IPS DF 4.7 (cell line): ENCODE measurements around the gene FAM240A.
"Not testable (repeated sequence)": the region's sequence is repeated elsewhere in the genome, so short reads cannot be mapped to it uniquely, and the experiment has no call there.

Experiments
- DNase-seq: peaks from one replicate; pipeline ENCODE4 v3.0.0-alpha.2; 2013; ENCODE audit warnings: low spot score; ENCODE audit errors: extremely low read depth

The FAM240A gene

GRCh38 chr3:46612324-46612723, at the start of gene FAM240A:
Gene FAM240A, plus strand, starts transcription at chr3:46612525. Its CDS starts 159 bp downstream, at chr3:46612684.
- DNase-seq: no peak

GRCh38 chr3:46564190-46565021, 47.9 kb upstream of the FAM240A start:
- DNase-seq: no peak

DNA sequence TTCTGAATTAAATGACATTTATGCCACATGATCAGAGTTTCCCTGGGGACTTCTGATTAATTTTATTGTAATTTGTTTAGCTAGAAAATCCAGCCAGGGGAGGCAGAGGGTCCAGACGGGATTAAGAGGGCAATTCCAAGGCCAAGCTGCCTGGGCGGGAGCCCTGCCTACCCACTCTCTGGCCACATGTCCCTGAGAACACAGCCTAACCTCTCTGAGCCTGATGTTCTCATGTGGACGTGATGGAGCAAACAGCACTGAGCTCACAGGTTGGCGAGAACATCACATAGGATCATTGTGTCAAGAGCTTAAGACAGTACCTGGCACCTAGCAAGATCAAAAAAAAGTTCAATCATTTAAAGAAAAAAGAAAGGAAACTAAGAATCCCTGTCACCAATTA, 47.2 kb upstream of the FAM240A start:
- DNase-seq: no peak

- no peak for DNase-seq
Observed at GRCh38 chr3:46565607-46566039, 46.7 kb upstream of the FAM240A start.

DNA sequence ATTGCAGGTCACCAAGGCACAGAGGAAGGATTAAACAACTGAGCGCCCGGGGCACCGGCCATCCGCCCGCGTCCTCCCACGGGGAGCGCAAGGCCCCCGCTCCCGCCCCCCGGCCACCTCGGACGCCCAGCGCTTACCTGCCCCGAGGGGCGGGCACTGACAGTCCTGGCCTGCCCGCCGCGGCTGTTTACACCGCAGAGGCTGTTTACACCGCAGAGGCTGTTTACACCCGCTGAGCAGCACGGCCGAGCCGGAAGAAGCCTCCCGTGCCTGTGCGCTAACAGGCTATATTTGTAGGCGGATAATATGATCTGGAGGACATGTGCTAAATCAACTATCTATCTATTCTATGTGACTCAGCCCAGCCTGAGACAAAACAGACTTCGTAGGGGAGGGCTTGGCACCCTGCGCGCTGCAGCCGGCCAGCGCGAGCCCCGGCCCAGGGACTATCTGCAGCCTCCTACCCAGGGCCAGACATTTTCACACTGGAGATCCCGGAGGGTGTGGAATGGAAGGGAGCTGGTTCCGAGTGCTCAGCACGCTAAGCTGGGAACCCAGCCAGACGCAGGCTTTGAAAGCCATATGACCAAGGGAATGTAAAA, 46.2 kb upstream of the FAM240A start, which contains the start of gene LRRC2:
Gene LRRC2 (minus strand): TSS at position 263 of the 602 bp plus-strand sequence. CDS start 14,711 bp downstream, outside the sequence.
- no peak for DNase-seq

DNA sequence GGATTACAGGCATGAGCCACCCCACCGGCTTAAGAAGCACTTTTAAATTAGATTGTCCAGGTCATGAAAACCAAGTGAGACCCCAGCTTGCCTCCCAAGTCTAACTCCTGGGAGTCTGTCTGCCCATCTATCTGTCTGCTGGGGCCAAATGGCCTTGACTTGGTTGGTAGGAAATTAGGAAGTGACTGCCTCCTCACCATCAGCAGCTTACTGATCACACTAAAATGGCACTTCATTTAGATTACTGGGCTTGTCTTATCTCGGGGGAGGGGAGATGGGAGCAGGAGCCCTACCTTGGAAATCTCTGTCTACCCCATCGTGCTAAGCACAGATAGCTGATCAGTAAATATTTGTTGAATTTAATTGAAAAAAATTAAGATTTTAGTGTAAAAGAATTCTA, 40.6 kb upstream of the FAM240A start:
- DNase-seq: no peak

GRCh38 chr3:46573701-46574100, 38.6 kb upstream of the FAM240A start:
- DNase-seq: no peak

DNA sequence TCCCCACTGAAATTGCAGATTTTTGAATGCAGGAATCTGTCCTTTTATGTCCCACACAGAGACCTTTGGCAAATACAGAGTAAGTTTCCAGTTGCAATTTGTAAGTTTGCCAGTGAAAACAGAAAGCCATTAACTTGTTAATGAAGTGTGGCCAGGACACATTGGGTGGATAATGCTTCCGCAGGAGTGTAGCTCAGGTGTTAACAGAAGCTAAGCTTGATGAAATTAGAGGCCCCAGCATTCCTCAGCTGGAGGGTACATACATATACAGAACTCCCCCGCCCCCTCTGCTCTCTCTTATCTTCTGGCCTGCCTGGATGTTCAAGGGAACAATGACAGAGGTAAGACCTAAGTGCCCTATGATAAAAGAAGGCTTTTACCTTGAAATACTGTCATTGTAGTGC, 38.1 kb upstream of the FAM240A start:
- DNase-seq: no peak

GRCh38 chr3:46574881-46575576, 37.3 kb upstream of the FAM240A start:
- no peak for DNase-seq

DNA sequence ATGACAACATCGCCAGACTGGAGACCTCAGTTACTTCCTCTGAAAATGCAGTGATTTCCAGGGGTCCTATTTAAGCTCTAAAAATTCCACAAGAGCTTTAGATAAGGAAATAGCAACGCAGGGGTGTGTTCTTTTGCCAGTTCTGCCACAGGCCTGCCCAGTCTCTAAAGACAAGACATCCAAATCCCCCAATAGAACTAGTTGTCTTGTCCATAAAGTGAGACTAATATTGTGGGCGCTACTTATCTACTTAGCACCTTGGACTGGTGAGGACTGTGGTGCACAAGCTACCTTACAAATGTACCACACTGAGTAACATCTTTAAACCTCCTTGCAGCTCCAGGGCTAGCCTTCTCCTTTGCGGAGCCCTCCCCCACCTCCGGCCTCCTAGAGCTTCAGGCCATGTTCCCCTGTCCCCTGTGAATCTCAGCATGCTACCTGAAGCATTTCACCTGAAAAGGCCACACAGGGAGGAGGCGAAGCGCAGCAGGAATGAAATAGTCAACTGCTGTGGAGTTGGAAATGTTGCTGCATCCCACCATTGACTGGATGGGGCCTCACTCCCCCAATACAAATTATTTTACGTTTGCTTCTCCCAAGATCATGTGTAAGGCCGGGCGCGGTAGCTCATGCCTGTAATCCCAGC, 36.6 kb upstream of the FAM240A start:
- no peak for DNase-seq

DNA sequence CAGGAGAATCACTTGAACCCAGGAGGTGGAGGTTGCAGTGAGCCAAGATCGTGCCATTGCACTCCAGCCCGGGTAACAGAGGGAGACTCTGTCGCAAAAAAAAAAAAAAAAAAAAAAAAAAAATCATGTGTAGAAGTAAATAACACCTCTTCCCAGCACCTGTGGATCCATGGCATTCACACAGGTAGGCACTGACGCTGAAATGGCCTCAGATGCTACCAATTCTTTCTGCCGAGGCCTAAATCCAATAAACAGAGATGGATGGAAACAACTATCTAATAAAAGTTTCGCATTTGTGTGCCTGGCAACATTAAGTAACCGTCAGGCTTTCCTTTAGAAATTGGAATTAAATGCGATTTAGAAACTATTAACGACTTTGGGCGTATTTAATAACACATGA, 35.9 kb upstream of the FAM240A start:
- no peak for DNase-seq

DNA sequence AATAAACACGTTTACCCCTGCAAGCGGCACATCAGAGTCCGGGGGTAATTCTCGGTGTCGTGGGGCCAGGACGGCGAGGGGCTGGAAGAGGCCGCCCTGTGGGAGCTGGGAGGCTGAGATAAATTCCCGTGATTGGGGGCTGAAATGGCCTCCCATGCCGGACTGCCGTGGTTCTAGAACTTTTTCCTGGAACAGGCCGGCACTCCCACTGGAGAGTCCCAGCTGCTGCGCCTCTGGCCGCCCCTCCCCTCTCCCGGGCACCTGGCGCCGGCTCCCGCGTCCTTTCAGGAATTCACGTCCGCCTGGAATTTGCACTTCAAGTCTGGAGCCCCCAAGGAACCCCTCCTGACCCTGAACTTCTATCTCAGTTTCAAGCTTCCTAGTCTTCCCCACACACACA, 35.4 kb upstream of the FAM240A start:
- DNase-seq: no peak

DNA sequence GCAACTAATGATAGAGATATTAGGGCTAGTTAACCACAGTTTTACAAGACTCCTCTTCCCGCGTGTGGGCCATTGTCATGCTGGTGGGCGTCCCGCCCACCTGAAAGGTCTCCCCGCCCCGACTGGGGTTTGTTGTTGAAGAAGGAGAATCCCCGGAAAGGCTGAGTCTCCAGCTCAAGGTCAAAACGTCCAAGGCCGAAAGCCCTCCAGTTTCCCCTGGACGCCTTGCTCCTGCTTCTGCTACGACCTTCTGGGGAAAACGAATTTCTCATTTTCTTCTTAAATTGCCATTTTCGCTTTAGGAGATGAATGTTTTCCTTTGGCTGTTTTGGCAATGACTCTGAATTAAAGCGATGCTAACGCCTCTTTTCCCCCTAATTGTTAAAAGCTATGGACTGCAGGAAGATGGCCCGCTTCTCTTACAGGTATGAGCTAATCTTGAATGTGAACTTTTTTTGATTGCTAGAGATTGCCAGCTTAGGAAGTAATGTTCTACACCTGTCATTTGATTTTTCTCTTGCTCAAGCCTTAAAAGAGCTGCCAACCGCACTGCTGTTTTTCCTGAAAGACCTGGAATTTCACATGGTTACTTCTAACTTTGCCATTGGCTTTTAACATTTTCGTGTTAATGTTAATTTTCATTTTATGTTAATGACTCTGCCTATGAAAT, 34.6 kb upstream of the FAM240A start:
- not testable (repeated sequence) for DNase-seq

GRCh38 chr3:46578973-46579755, 33.2 kb upstream of the FAM240A start:
- no peak for DNase-seq

DNA sequence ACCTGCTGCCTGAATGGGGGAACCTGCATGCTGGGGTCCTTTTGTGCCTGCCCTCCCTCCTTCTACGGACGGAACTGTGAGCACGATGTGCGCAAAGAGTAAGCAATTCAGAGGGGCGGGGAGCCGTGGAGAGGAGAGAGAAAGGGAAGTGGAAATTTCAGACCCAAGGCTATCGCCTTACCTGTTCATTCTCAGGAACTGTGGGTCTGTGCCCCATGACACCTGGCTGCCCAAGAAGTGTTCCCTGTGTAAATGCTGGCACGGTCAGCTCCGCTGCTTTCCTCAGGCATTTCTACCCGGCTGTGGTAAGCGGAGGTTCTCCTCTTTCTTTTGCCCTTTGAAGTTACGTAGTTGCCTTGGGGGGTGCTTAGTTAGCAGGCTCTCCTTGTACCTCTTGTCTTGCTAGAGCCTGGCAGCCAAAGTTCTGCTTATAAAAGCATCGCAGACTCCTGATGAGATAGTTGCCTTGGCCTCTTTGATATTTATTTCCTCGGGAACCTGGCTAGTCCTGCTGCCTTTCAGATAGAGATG, 32.5 kb upstream of the FAM240A start:
- DNase-seq: no peak

DNA sequence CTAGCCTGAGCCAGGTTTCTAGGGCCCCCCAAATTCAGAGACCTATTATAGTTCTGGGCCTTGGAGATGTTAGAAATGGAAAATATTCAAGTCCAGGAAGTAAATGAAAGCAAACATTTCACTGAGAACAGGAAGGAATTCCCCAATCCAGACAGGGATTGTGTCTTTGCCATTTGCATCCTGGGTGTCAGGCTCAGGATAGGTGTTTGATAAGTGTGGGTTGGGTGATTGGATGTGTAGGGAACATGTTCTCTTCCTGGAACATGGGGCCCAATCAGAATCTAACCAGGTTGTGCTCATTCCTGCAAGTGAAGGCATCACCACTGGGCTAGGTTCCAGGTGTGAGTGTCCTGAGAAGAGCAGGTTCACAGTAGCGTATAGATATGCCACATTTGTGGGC, 31.6 kb upstream of the FAM240A start:
- no peak for DNase-seq

- DNase-seq: no peak
Observed at GRCh38 chr3:46584598-46585467, 27.5 kb upstream of the FAM240A start.

DNA sequence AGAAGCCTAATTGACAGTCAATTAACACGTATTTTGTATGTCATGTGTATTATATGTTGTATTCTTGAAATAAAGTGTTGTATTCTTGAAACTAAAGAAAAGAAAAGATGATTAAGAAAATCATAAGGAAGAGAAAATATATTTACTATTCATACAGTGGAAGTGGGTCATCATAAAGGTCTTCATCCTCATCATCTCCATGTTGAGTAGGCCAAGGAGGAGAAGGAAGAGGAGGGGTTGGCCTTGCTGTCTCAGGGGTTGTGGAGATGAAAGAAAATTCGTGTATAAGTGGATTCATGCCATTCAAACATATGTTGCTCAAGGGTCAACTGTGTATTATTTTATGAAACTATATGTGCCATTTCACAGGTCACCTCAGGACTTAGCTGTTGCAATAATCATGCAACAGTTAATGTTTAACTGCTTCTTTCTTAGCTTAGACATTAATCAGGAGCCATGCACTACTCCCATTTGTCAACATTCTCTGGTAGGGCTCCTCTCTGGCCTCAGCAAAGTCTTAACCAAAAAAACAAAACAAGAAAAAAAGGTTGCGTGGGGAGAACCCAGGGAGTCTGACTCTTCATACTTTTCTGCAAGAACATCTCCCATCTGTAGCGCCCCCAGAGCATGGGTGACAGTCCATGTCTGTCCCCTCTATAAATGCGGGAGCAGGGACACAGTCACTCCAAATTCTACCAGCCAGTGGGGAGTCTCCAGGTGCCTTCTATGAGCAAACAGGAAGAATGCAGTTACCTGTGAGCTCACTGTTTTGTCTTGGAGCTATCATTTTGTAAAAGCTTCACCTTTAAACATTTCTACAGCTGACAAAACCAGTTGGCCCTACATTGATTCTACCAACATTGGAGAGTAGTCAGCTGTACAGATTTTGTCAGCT, 26.3 kb upstream of the FAM240A start:
- no peak for DNase-seq
